ENCODE measurements around the gene PCCA.
"Not testable (repeated sequence)": the region's sequence is repeated elsewhere in the genome, so short reads cannot be mapped to it uniquely, and the experiment has no call there.

PCCA gene

GRCh38 chr13:100139817-100140216 is 50.9 kb downstream of the PCCA start:
- in situ Hi-C loops (cut with MboI; ENCODE audit: low sequenced_read_pairs) = no loop called here

- in situ Hi-C loops (cut with MboI; ENCODE audit: low sequenced_read_pairs) = no loop called here
Measured at GRCh38 chr13:100140441-100140840, 51.5 kb downstream of the PCCA start.

- in situ Hi-C loops (cut with MboI; ENCODE audit: low sequenced_read_pairs) = not testable (repeated sequence)
Measured at GRCh38 chr13:100141461-100141961, 52.6 kb downstream of the PCCA start.

GRCh38 chr13:100146534-100146933 is 57.6 kb downstream of the PCCA start:
- in situ Hi-C loops (cut with MboI; ENCODE audit: low sequenced_read_pairs) = no loop called here

- in situ Hi-C loops (cut with MboI; ENCODE audit: low sequenced_read_pairs) = no loop called here
Measured at GRCh38 chr13:100147825-100148224, 58.9 kb downstream of the PCCA start.

DNA sequence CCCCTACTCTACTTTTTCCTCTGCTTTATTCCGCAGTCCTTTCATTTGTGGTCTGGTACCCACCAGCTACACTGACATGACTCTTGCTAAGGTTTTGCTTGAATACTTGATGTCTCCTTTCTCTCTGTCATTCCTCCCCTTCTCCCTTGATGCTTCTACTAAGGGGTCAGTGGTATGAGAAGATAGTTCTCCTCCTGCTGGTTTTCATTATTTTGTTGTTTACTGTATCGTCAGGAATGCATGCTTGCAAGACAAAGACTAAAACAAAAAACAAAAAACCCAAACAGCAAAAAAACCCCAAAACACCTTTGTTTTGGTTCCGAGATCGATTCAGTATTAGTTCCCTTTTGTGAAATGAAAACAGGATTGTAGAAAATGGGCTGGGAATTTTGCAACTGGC is 59.5 kb downstream of the PCCA start:
- in situ Hi-C loops (cut with MboI; ENCODE audit: low sequenced_read_pairs) = no loop called here

DNA sequence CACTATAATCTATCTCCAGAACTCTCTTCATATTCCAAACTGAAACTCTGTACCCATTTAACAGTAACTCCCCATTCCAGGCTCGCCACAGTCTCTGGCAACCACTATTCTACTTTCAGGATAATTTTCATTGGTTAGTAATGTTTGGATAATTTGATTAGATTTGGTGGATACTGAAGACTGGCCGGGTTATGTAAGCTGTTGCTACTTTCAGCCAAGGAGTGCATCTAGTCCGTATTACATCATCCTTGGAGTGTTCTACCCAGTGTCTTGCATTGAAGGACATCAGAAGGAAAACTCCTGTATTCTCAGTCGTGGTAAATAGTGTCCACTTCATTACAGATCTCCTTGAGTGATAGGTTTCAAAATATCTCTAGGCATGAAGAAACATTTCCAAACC is 60.5 kb downstream of the PCCA start:
- in situ Hi-C loops (cut with MboI; ENCODE audit: low sequenced_read_pairs) = no loop called here

DNA sequence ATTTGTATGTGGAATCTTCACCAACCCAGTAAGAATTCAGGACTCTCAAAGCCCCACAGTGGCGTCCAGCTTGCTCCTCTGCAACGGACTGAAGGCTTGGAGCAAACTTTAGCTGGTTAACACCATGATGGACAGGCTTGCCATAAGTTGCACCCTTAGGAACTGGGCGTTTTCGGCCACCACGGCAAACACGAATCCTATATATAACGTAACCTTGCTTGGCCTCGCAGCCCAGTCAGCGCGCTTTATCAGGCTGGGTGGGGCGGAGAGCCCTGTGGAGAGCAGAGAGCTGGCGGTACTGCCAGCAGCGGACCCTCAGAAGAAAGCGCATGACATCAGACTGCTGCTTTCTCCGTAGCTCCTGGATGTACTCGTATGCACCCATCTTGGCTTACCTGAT is 61.8 kb downstream of the PCCA start:
- in situ Hi-C loops (cut with MboI; ENCODE audit: low sequenced_read_pairs) = not testable (repeated sequence)

DNA sequence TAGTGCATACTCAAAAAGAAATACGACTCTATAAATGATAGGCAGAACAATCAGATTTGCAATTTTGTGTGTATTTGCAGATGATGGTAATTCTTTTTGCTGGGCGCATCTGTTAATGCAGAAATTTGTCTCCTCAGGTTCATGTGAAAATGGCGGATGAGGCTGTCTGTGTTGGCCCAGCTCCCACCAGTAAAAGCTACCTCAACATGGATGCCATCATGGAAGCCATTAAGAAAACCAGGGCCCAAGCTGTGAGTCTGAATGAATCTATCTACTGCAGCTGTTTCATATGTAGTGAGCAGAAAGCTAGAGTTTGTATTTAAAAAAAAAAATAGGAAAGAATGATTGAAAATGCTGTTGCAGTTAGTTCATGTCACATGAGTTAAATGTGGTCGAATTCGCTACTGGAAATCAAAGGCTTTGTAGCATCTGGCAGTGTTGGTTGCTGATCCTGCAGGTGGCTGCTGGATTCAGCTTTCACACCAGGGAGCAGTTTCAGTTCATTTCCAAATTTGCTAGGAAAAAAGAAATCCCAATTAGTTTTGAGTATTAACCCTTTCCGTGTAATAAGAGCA is 66.0 kb downstream of the PCCA start:
- in situ Hi-C loops (cut with MboI; ENCODE audit: low sequenced_read_pairs) = no loop called here

- in situ Hi-C loops (cut with MboI; ENCODE audit: low sequenced_read_pairs) = no loop called here
Measured at GRCh38 chr13:100156788-100157187, 67.9 kb downstream of the PCCA start.

GRCh38 chr13:100158569-100158968 is 69.7 kb downstream of the PCCA start:
- in situ Hi-C loops (cut with MboI; ENCODE audit: low sequenced_read_pairs) = no loop called here

- in situ Hi-C loops (cut with MboI; ENCODE audit: low sequenced_read_pairs) = no loop called here
Measured at GRCh38 chr13:100159584-100159983, 70.7 kb downstream of the PCCA start.

DNA sequence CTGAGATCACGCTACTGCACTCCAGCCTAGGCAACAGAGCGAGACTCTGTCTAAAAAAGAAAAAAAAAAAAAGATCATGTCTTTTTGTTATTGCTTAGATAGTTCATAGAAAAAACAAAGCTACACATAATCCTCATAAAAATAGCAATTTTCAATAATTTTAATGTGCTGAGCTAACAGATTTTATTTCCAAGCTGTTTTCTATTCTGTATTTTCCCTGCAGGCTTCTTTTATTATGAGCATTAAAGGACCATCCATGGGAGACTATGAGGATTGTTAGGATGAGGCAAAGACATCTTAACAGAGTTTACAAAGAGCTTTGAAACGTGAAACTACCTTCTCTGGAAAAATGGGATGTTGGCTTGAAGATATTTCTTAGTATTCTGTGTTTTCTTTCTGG is 71.6 kb downstream of the PCCA start:
- in situ Hi-C loops (cut with MboI; ENCODE audit: low sequenced_read_pairs) = no loop called here

DNA sequence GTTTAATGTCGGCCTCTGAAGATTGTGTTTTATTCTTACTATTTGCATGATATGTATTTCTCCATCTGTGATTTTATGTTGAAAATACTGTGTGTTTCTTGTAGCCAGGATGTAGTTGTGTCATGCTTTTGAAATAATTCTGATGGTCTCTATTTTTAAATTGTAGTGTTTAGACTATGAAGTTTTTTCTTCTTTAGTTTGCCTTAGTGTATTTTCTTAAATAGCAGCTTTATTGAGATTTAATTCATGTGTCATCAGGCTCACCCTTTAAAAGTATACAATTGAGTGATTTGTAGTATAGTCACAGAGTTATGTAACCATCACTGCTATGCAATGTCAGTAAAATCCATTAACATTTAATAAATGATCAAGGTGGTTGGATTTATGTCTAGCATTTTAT is 74.5 kb downstream of the PCCA start:
- in situ Hi-C loops (cut with MboI; ENCODE audit: low sequenced_read_pairs) = no loop called here

GRCh38 chr13:100173203-100173602 is 84.3 kb downstream of the PCCA start:
- in situ Hi-C loops (cut with MboI; ENCODE audit: low sequenced_read_pairs) = no loop called here

DNA sequence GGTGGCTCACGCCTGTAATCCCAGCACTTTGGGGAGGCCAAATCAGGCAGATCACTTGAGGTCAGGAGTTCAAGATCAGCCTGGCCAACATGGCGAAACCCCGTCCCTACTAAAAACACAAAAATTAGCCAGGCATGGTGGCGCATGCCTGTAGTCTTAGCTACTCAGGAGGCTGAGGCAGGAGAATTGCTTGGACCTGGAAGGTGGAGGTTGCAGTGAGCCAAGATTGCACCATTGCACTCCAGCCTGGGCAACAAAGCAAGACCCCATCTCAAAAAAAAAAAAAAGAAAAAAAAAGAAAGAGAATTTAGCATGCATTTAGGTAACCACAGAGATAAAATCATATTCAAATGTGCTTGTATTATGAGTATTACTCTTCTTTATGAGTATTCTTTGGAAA is 85.6 kb downstream of the PCCA start:
- in situ Hi-C loops (cut with MboI; ENCODE audit: low sequenced_read_pairs) = not testable (repeated sequence)

GRCh38 chr13:100175078-100175802 is 86.3 kb downstream of the PCCA start:
- in situ Hi-C loops (cut with MboI; ENCODE audit: low sequenced_read_pairs) = no loop called here

DNA sequence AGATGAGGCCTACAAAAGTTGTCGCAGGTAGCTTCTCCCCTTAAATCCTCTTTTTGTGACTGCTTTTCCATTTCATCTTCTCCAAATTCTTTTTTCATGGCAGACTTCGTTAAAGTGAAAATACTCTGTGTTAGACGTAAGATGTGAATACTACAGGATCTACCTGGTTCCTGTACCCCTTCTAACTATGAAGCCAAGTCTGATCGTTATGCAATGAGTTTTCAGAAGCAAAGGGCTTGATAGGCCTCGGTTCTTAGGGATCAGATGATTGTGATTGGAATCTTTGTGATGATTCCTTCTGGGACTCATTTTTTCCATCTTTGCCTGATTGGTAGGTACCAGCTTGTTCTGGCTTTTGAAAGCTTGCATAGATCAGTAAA is 86.9 kb downstream of the PCCA start:
- in situ Hi-C loops (cut with MboI; ENCODE audit: low sequenced_read_pairs) = no loop called here

- in situ Hi-C loops (cut with MboI; ENCODE audit: low sequenced_read_pairs) = no loop called here
Measured at GRCh38 chr13:100176801-100177400, 88.0 kb downstream of the PCCA start.

DNA sequence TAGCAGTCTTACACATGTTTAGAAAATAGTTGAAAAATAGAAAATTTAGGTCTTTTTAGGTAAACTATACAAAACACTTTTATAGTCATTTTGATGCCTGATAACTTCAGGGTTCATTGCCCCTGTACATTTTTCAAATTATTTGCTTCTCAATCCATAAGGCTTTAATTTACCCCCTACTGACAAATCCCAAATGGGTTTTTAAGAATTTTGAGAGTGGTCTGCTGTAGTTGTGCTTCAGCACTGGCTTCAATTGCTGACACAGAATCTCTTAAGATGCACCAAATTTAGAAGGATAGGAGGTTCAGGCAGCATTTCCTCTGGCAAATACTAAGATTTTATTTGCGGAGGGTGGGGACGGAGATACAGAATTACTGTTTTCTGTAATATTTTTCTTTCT is 89.4 kb downstream of the PCCA start:
- in situ Hi-C loops (cut with MboI; ENCODE audit: low sequenced_read_pairs) = no loop called here

GRCh38 chr13:100179276-100179675 is 90.4 kb downstream of the PCCA start:
- in situ Hi-C loops (cut with MboI; ENCODE audit: low sequenced_read_pairs) = no loop called here

- in situ Hi-C loops (cut with MboI; ENCODE audit: low sequenced_read_pairs) = no loop called here
Measured at GRCh38 chr13:100182900-100183490, 94.1 kb downstream of the PCCA start.

Data from hTERT RPE-1 (cell line).